ENCODE measurements around the gene SFSWAP. TPM values are rescaled to one million over a fixed set of nuclear protein-coding genes. Genes with fewer than 3 reads are reported as not detected.

The SFSWAP gene
- total and polyA plus RNA-seq, 10 donors = 19.5 to 74.4 (median 58.8) TPM

DNA sequence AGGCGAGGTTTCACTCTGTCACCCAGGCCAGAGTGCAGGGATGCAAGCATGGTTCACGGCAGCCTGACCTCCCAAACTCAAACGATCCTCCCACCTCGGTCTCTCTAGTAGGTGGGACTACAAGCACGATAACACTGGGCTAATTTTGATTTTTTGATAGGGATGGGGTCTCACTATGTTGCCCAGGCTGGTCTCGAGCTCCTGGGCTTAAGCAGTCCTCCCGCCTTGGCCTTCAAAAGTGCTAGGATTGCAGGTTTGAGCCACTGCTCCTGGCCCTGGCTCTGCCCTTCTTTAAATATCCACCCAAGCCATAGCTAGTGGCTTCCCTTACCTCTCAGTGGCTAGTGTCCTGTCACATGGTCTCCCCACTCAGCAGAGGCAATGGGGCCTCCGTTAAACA, 17.8 kb downstream of the SFSWAP start:
- no peak for DNase-seq
- no peak overlapping the region for H3K4me3 ChIP-seq
- H3K27ac ChIP-seq = no peak overlapping the region
- 94 to 98% (median 97%) methylated on average over 8 of the region's 8 CpGs for WGBS, 5 donors
- H3K27me3 ChIP-seq (replicated peaks in 1 of 7) = no peaks in the 10 kb centered on the region
- intact Hi-C loops (cut with DNase I; ENCODE audit: low total_unique reads) = no loop called here
- TF ChIP-seq CTCF (IDR thresholded peaks at IDR 0.05 in 8 of 11, conservative IDR thresholded peaks at IDR 0.05 in 3 of 11) (no peak), POLR2AphosphoS5 (IDR thresholded peaks at IDR 0.05) (no peak), POLR2A (IDR thresholded peaks at IDR 0.05) (no peak)
- peaks cover 21 to 100% (median 96%) of the 10 kb centered on the region in 6 donors for H3K36me3 ChIP-seq
- no peaks in the 10 kb centered on the region for H3K9me3 ChIP-seq
- peaks cover 0 to 8% (median 0%) of the 10 kb centered on the region in 6 donors for H3K4me1 ChIP-seq

DNA sequence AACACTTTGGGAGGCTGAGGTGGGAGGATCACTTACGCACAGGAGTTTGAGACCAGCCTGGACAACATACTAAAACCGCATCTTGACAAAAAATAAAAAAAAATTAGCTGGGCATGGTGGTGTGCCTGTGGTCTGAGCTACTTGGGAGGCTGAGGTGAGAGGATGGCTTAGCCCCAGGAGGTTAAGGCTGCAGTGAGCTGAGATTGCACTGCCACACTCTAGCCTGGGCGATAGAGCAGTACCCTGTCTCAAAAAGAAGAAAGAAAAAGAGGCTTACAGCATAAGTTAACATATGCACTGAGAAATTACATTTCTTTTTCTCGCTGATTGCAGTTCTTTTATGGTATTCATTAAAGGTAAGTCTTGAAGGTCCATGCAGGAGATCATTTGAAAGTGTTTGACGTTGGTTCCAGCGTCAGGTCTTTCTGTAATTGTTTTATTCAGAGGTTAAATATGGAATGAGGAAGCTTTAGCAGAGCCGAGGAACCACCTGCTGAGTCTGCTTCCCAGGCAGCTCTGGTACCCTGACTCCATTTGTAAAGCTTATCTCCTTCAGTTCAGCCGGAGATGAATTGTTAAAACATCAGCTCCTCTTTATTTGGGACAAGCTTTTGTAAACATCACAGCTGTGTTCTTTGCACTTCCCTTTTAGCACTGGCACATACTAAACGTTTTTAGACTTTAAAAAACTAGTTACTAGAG, 18.5 kb downstream of the SFSWAP start:
- H3K9me3 ChIP-seq = no peaks in the 10 kb centered on the region
- 68 to 82% (median 76%) methylated on average over 9 of the region's 9 CpGs for WGBS, 5 donors
- H3K4me1 ChIP-seq = peaks cover 0 to 2% (median 0%) of the 10 kb centered on the region in 6 donors
- intact Hi-C loops (cut with DNase I; ENCODE audit: low total_unique reads) = no loop called here
- DNase-seq = no peak
- H3K27ac ChIP-seq = no peak overlapping the region
- no peak overlapping the region for H3K4me3 ChIP-seq
- peaks cover 21 to 100% (median 98%) of the 10 kb centered on the region in 6 donors for H3K36me3 ChIP-seq
- no peaks in the 10 kb centered on the region for H3K27me3 ChIP-seq (replicated peaks in 1 of 7)
- TF ChIP-seq POLR2A (IDR thresholded peaks at IDR 0.05) (no peak), CTCF (IDR thresholded peaks at IDR 0.05 in 8 of 11, conservative IDR thresholded peaks at IDR 0.05 in 3 of 11) (no peak), POLR2AphosphoS5 (IDR thresholded peaks at IDR 0.05) (no peak)

DNA sequence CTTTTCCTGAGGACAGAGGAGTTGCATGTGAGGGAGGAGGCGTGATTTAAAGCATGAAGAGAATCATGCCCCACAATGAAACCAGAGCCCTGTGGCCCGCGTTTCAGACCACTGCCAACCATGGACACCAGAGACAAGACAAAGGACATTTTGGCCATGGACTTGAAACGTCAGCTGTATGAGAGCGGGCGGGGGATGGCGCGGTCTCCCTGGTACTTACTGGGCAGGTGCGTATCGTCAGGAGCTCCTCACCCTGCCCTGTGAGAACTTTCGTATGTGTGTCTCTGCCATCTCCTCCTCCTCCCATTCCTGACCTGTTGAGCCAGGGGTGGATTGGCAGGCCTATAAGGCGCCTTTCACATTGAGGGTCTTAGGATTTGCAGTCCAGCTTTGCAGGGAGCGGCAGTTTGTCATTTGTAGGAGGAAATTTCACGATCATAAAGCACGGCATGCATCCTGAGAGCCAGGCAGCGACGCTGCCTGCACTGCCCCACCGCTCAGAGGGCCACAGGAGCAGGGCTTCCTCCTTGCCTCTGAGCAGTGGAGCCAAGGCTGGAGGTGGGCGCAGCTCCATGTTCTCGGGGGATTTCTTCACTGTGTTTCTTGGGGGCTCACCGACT, 22.2 kb downstream of the SFSWAP start:
- Histone ChIP-seq H3K9me3 (no peaks in the 10 kb centered on the region), H3K36me3 (peaks cover 21 to 99% (median 86%) of the 10 kb centered on the region in 6 donors), H3K27me3 (replicated peaks in 1 of 7) (no peaks in the 10 kb centered on the region), H3K4me3 (no peak overlapping the region), H3K4me1 (no peaks in the 10 kb centered on the region), H3K27ac (no peak overlapping the region)
- TF ChIP-seq POLR2AphosphoS5 (IDR thresholded peaks at IDR 0.05) (peak in 2 of 3 donors; percentile 16 to 37), POLR2A (IDR thresholded peaks at IDR 0.05) (no peak)
- intact Hi-C loops (cut with DNase I; ENCODE audit: low total_unique reads) = no loop called here
- 94 to 96% (median 94%) methylated on average over 21 of the region's 21 CpGs for WGBS, 5 donors
- no peak for DNase-seq

- no peak overlapping the region for H3K4me3 ChIP-seq
- H3K4me1 ChIP-seq = no peaks in the 10 kb centered on the region
- H3K27ac ChIP-seq = no peak overlapping the region
- peak in 1 of 3 donors; percentile 1 for TF ChIP-seq POLR2AphosphoS5 (IDR thresholded peaks at IDR 0.05)
- no peak for TF ChIP-seq POLR2A (IDR thresholded peaks at IDR 0.05)
- intact Hi-C loops (cut with DNase I; ENCODE audit: low total_unique reads) = no loop called here
- no peak for DNase-seq
- peaks cover 16 to 99% (median 79%) of the 10 kb centered on the region in 6 donors for H3K36me3 ChIP-seq
- WGBS, 5 donors = 89 to 95% (median 93%) methylated on average over 9 to 10 of the region's 10 CpGs
- no peaks in the 10 kb centered on the region for H3K27me3 ChIP-seq (replicated peaks in 1 of 7)
- no peaks in the 10 kb centered on the region for H3K9me3 ChIP-seq
These were observed 23.0 kb downstream of the SFSWAP start for GRCh38 chr12:131733874-131734273.

Measured in spleen (tissue), 11 donors.